SK-N-SH treated with all-trans-retinoic acid at 6 μM for 48 hours (cell line): Measurements from ENCODE around the gene CD47.

Experiments
- ATAC-seq: fragments of 200-7000 bp; cut with Tn5 transposase; 3 replicates; pipeline ENCODE4 v1.9.1; 2020; ENCODE audit warnings: mild to moderate bottlenecking, moderate library complexity
- ARNTL ChIP-seq: fragments of 450-650 bp; formaldehyde crosslinking; IDR thresholded peaks from 2 replicates; pipeline ENCODE4 v1.5.0; 2020; ENCODE audit warnings: low read depth, mild to moderate bottlenecking, moderate library complexity, borderline replicate concordance
- BACH2 ChIP-seq: fragments of 250-450 bp; sonication (Bioruptor Pico); IDR thresholded peaks from 2 replicates; pipeline ENCODE4 v1.9.0; 2021; ENCODE audit warnings: mild to moderate bottlenecking, borderline replicate concordance
- CSDC2 ChIP-seq: fragments of 250-450 bp; sonication (Bioruptor Pico); IDR thresholded peaks from 2 replicates; pipeline ENCODE4 v1.5.0; 2020; ENCODE audit warnings: mild to moderate bottlenecking, moderate library complexity
- ESRRG ChIP-seq: fragments of 250-450 bp; sonication (Bioruptor Pico); IDR thresholded peaks from 2 replicates; pipeline ENCODE4 v1.6.1; 2021; ENCODE audit warnings: mild to moderate bottlenecking
- GLIS3 ChIP-seq: fragments of 250-450 bp; sonication (Bioruptor Pico); IDR thresholded peaks from 2 replicates; pipeline ENCODE4 v1.5.0; 2020; ENCODE audit warnings: mild to moderate bottlenecking, moderate library complexity
- ISL1 ChIP-seq: fragments of 250-450 bp; sonication (Bioruptor Pico); IDR thresholded peaks from 2 replicates; pipeline ENCODE4 v2.1.2; 2022; ENCODE audit warnings: mild to moderate bottlenecking, moderate library complexity
- OSR1 ChIP-seq: fragments of 250-450 bp; sonication (Bioruptor Pico); IDR thresholded peaks from 2 replicates; pipeline ENCODE4 v1.8.0; 2022; ENCODE audit warnings: moderate library complexity, mild to moderate bottlenecking, inconsistent platforms
- PPARA ChIP-seq: fragments of 250-450 bp; sonication (Bioruptor Pico); IDR thresholded peaks from 2 replicates; pipeline ENCODE4 v1.5.0; 2020; ENCODE audit warnings: mild to moderate bottlenecking, borderline replicate concordance
- RARB ChIP-seq: fragments of 250-450 bp; sonication (Bioruptor Pico); IDR thresholded peaks from 2 replicates; pipeline ENCODE4 v1.8.0; 2021; ENCODE audit warnings: mild to moderate bottlenecking, moderate library complexity
- TCF4 ChIP-seq: fragments of 250-450 bp; sonication (Bioruptor Pico); IDR thresholded peaks from 2 replicates; pipeline ENCODE4 v1.8.0; 2021; ENCODE audit warnings: mild to moderate bottlenecking, moderate library complexity, borderline replicate concordance
- TOX ChIP-seq: fragments of 250-450 bp; sonication (Bioruptor Pico); IDR thresholded peaks from 2 replicates; pipeline ENCODE4 v1.8.0; 2021; ENCODE audit warnings: mild to moderate bottlenecking, moderate library complexity, borderline replicate concordance
- ZC3H10 ChIP-seq: fragments of 250-450 bp; sonication (Bioruptor Pico); IDR thresholded peaks from 2 replicates; pipeline ENCODE4 v1.5.1; 2021; ENCODE audit warnings: mild to moderate bottlenecking, moderate library complexity
- ZFP3 ChIP-seq: fragments of 250-450 bp; sonication (Bioruptor Pico); IDR thresholded peaks from 2 replicates; pipeline ENCODE4 v1.5.0; 2020; ENCODE audit warnings: mild to moderate bottlenecking, moderate library complexity
- ZFP30 ChIP-seq: fragments of 450-650 bp; formaldehyde crosslinking; IDR thresholded peaks from 2 replicates; pipeline ENCODE4 v1.5.0; 2022; ENCODE audit warnings: mild to moderate bottlenecking, moderate library complexity
- ZNF565 ChIP-seq: fragments of 450-650 bp; formaldehyde crosslinking; conservative IDR thresholded peaks from 2 replicates; pipeline ENCODE4 v1.5.0; 2020; ENCODE audit warnings: low read depth, mild to moderate bottlenecking, moderate library complexity
- ZNF70 ChIP-seq: fragments of 450-650 bp; formaldehyde crosslinking; IDR thresholded peaks from 2 replicates; pipeline ENCODE4 v1.5.0; 2020; ENCODE audit warnings: mild to moderate bottlenecking, moderate library complexity
- ZNF8 ChIP-seq: fragments of 450-650 bp; formaldehyde crosslinking; IDR thresholded peaks from 2 replicates; pipeline ENCODE4 v1.5.0; 2020; ENCODE audit warnings: mild to moderate bottlenecking, moderate library complexity
- TF ChIP-seq, protein P1 (sequence below): fragments of 250-450 bp; sonication (Bioruptor Pico); IDR thresholded peaks from 2 replicates; pipeline ENCODE4 v1.8.0; 2020; ENCODE audit warnings: mild to moderate bottlenecking, moderate library complexity, borderline replicate concordance
- TF ChIP-seq, protein P2 (sequence below): fragments of 250-450 bp; sonication (Bioruptor Pico); IDR thresholded peaks from 2 replicates; pipeline ENCODE4 v1.8.0; 2021; ENCODE audit warnings: low read depth, mild to moderate bottlenecking, moderate library complexity, borderline replicate concordance
- TF ChIP-seq, protein P3 (sequence below): fragments of 250-450 bp; sonication (Bioruptor Pico); IDR thresholded peaks from 2 replicates; pipeline ENCODE4 v1.5.1; 2020; ENCODE audit warnings: low read depth, mild to moderate bottlenecking, moderate library complexity
- TF ChIP-seq, protein P4 (sequence below): fragments of 250-450 bp; sonication (Bioruptor Pico); IDR thresholded peaks from 2 replicates; pipeline ENCODE4 v1.5.1; 2021; ENCODE audit warnings: mild to moderate bottlenecking, moderate library complexity
- TF ChIP-seq, protein P5 (sequence below): fragments of 250-450 bp; sonication (Bioruptor Pico); IDR thresholded peaks from 2 replicates; pipeline ENCODE4 v1.5.0; 2020; ENCODE audit warnings: mild to moderate bottlenecking, moderate library complexity

Gene CD47

DNA sequence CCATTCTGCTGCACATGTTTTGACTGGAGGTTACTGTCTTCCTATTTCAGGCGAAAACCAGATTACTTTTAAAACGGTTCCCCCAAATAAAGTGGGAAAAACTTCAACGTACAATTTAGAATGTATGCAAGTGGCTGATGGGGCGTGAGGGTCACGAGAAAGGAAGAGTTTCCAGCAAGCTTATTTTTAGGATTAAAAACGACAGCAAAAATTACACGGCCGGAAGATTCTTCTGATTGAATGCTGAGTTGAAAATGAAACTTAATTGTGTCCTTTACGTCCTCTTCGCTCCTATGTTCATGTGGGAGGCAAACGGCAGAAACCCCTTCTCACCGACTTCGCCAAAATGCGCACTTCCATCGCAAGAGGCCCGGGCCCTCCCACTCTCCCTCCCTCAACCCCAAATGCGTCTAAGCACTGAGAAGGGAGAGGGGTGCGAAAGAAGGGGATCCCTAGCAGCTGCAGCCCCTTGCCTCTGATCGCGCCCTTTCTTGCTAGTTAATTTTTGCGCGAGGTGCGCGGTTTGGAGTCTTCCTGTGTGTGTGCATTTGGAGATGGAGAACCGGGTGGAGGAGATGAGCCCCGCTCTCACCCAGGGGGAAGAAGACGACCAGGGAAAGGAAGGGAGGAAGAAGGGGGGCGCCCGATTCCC is 656 bp downstream of the CD47 start:
- ATAC-seq: peak; percentile 64
- no peak for TF ChIP-seq ARNTL (CRISPR knock-in tag)
- TF ChIP-seq, protein P1, sequence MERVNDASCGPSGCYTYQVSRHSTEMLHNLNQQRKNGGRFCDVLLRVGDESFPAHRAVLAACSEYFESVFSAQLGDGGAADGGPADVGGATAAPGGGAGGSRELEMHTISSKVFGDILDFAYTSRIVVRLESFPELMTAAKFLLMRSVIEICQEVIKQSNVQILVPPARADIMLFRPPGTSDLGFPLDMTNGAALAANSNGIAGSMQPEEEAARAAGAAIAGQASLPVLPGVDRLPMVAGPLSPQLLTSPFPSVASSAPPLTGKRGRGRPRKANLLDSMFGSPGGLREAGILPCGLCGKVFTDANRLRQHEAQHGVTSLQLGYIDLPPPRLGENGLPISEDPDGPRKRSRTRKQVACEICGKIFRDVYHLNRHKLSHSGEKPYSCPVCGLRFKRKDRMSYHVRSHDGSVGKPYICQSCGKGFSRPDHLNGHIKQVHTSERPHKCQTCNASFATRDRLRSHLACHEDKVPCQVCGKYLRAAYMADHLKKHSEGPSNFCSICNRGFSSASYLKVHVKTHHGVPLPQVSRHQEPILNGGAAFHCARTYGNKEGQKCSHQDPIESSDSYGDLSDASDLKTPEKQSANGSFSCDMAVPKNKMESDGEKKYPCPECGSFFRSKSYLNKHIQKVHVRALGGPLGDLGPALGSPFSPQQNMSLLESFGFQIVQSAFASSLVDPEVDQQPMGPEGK (CRISPR knock-in tag): no peak
- TF ChIP-seq, protein P2, sequence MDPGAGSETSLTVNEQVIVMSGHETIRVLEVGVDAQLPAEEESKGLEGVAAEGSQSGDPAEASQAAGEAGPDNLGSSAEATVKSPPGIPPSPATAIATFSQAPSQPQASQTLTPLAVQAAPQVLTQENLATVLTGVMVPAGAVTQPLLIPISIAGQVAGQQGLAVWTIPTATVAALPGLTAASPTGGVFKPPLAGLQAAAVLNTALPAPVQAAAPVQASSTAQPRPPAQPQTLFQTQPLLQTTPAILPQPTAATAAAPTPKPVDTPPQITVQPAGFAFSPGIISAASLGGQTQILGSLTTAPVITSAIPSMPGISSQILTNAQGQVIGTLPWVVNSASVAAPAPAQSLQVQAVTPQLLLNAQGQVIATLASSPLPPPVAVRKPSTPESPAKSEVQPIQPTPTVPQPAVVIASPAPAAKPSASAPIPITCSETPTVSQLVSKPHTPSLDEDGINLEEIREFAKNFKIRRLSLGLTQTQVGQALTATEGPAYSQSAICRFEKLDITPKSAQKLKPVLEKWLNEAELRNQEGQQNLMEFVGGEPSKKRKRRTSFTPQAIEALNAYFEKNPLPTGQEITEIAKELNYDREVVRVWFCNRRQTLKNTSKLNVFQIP (CRISPR knock-in tag): no peak
- TF ChIP-seq CSDC2: no peak
- TF ChIP-seq ZNF565 (CRISPR knock-in tag): no peak
- TF ChIP-seq PPARA (CRISPR knock-in tag): no peak
- TF ChIP-seq, protein P3, sequence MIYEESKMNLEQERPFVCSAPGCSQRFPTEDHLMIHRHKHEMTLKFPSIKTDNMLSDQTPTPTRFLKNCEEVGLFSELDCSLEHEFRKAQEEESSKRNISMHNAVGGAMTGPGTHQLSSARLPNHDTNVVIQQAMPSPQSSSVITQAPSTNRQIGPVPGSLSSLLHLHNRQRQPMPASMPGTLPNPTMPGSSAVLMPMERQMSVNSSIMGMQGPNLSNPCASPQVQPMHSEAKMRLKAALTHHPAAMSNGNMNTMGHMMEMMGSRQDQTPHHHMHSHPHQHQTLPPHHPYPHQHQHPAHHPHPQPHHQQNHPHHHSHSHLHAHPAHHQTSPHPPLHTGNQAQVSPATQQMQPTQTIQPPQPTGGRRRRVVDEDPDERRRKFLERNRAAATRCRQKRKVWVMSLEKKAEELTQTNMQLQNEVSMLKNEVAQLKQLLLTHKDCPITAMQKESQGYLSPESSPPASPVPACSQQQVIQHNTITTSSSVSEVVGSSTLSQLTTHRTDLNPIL: no peak
- no peak for TF ChIP-seq OSR1
- no peak for TF ChIP-seq ZNF70
- TF ChIP-seq TCF4 (CRISPR knock-in tag): no peak
- no peak for TF ChIP-seq BACH2
- TF ChIP-seq TOX: no peak
- TF ChIP-seq, protein P4, sequence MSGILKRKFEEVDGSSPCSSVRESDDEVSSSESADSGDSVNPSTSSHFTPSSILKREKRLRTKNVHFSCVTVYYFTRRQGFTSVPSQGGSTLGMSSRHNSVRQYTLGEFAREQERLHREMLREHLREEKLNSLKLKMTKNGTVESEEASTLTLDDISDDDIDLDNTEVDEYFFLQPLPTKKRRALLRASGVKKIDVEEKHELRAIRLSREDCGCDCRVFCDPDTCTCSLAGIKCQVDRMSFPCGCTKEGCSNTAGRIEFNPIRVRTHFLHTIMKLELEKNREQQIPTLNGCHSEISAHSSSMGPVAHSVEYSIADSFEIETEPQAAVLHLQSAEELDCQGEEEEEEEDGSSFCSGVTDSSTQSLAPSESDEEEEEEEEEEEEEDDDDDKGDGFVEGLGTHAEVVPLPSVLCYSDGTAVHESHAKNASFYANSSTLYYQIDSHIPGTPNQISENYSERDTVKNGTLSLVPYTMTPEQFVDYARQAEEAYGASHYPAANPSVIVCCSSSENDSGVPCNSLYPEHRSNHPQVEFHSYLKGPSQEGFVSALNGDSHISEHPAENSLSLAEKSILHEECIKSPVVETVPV (CRISPR knock-in tag): no peak
- no peak for TF ChIP-seq ZFP30 (CRISPR knock-in tag)
- TF ChIP-seq ESRRG (CRISPR knock-in tag): no peak
- TF ChIP-seq ISL1 (CRISPR knock-in tag): no peak
- TF ChIP-seq GLIS3 (CRISPR knock-in tag): no peak
- no peak for TF ChIP-seq ZNF8 (CRISPR knock-in tag)

DNA sequence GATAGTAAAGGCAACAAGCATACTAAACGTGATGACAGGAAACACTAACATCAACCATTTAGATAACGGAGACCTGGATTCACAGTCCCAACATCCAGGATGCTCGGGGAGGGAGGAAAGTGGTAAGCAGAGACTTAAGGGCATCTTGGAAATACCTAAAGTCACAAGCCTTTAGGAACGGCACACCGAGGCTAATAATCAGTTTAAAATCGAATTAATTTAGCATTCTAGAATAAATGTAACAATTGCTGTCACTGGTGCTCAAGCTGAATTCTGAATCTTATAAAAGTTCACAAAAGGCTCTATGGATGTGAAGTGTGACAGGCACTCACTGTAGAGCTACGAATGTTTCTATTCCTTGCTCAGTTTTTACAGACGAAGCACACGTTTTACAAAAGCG is 1.3 kb downstream of the CD47 start:
- no peak for TF ChIP-seq RARB (CRISPR knock-in tag)
- TF ChIP-seq ZNF8 (CRISPR knock-in tag): no peak
- TF ChIP-seq ZNF70: no peak
- TF ChIP-seq, protein P2 (CRISPR knock-in tag): no peak
- TF ChIP-seq ESRRG (CRISPR knock-in tag): no peak
- TF ChIP-seq BACH2: no peak
- TF ChIP-seq ZC3H10 (CRISPR knock-in tag): no peak
- no peak for TF ChIP-seq ISL1 (CRISPR knock-in tag)
- no peak for TF ChIP-seq ZFP3 (CRISPR knock-in tag)
- TF ChIP-seq, protein P1 (CRISPR knock-in tag): no peak
- TF ChIP-seq, protein P5, sequence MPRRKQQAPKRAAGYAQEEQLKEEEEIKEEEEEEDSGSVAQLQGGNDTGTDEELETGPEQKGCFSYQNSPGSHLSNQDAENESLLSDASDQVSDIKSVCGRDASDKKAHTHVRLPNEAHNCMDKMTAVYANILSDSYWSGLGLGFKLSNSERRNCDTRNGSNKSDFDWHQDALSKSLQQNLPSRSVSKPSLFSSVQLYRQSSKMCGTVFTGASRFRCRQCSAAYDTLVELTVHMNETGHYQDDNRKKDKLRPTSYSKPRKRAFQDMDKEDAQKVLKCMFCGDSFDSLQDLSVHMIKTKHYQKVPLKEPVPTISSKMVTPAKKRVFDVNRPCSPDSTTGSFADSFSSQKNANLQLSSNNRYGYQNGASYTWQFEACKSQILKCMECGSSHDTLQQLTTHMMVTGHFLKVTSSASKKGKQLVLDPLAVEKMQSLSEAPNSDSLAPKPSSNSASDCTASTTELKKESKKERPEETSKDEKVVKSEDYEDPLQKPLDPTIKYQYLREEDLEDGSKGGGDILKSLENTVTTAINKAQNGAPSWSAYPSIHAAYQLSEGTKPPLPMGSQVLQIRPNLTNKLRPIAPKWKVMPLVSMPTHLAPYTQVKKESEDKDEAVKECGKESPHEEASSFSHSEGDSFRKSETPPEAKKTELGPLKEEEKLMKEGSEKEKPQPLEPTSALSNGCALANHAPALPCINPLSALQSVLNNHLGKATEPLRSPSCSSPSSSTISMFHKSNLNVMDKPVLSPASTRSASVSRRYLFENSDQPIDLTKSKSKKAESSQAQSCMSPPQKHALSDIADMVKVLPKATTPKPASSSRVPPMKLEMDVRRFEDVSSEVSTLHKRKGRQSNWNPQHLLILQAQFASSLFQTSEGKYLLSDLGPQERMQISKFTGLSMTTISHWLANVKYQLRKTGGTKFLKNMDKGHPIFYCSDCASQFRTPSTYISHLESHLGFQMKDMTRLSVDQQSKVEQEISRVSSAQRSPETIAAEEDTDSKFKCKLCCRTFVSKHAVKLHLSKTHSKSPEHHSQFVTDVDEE: no peak
- no peak for TF ChIP-seq TOX
- TF ChIP-seq CSDC2: no peak
- TF ChIP-seq TCF4 (CRISPR knock-in tag): no peak
- TF ChIP-seq OSR1: no peak
- TF ChIP-seq ZFP30 (CRISPR knock-in tag): no peak
- no peak for TF ChIP-seq ARNTL (CRISPR knock-in tag)
- TF ChIP-seq, protein P3: no peak
- TF ChIP-seq, protein P4 (CRISPR knock-in tag): no peak
- ATAC-seq: no peak
